H9 (cell line): Measurements from ENCODE around the gene ME3. TPM values are rescaled to one million over a fixed set of nuclear protein-coding genes. Genes with fewer than 3 reads are reported as not detected.

Experiments used
- DNase-seq: peaks from one replicate; pipeline ENCODE4 v3.0.0-alpha.2; 2017
- H2AFZ ChIP-seq: one replicate; pipeline ENCODE4 v1.6.1; 2013; ENCODE audit warnings: mild to moderate bottlenecking, low read length, control low read depth, moderate library complexity
- H2AK5ac ChIP-seq: 2 replicates; pipeline ENCODE4 v1.6.1; 2013; ENCODE audit warnings: low read length, control low read depth, mixed read lengths; ENCODE audit not compliant: insufficient read length
- H2BK120ac ChIP-seq: one replicate; pipeline ENCODE4 v1.6.1; 2013; ENCODE audit warnings: low read depth, mild to moderate bottlenecking, low read length, control low read depth, inconsistent platforms; ENCODE audit not compliant: poor library complexity, severe bottlenecking
- H2BK12ac ChIP-seq: 2 replicates; pipeline ENCODE4 v1.6.1; 2013; ENCODE audit warnings: low read length, control low read depth, mixed read lengths, low read depth; ENCODE audit not compliant: insufficient read length
- H2BK15ac ChIP-seq: 2 replicates; pipeline ENCODE4 v1.6.1; 2013; ENCODE audit warnings: low read depth, low read length, control low read depth
- H2BK20ac ChIP-seq: one replicate; pipeline ENCODE4 v1.6.1; 2013; ENCODE audit warnings: low read depth, mild to moderate bottlenecking, low read length, control low read depth, inconsistent platforms; ENCODE audit not compliant: poor library complexity, severe bottlenecking
- H2BK5ac ChIP-seq: 2 replicates; pipeline ENCODE4 v1.6.1; 2013; ENCODE audit warnings: low read length, control low read depth, mixed read lengths; ENCODE audit not compliant: insufficient read length
- H3K14ac ChIP-seq: 2 replicates; pipeline ENCODE4 v1.6.1; 2013; ENCODE audit warnings: low read length, control low read depth; ENCODE audit not compliant: insufficient read depth
- H3K18ac ChIP-seq: 2 replicates; pipeline ENCODE4 v1.6.1; 2013; ENCODE audit warnings: low read depth, mild to moderate bottlenecking, mixed read lengths, low read length, control low read depth; ENCODE audit not compliant: insufficient read length
- H3K23ac ChIP-seq: 2 replicates; pipeline ENCODE4 v1.6.1; 2013; ENCODE audit warnings: low read length, control low read depth, mixed read lengths, low read depth; ENCODE audit not compliant: insufficient read length
- H3K23me2 ChIP-seq: 2 replicates; pipeline ENCODE4 v1.6.1; 2013; ENCODE audit warnings: low read depth, mild to moderate bottlenecking, mixed read lengths, low read length, control low read depth; ENCODE audit not compliant: insufficient read length, poor library complexity, severe bottlenecking
- H3K27ac ChIP-seq: 2 replicates; pipeline ENCODE4 v1.5.1; 2013; ENCODE audit warnings: low read length, control low read depth, mixed read lengths, low read depth; ENCODE audit not compliant: insufficient read length
- H3K27me3 ChIP-seq: 2 replicates; pipeline ENCODE4 v1.6.1; 2013; ENCODE audit warnings: low read length, control low read depth, inconsistent platforms; ENCODE audit not compliant: insufficient read depth
- H3K4ac ChIP-seq: 2 replicates; pipeline ENCODE4 v1.6.1; 2013; ENCODE audit warnings: low read depth, mild to moderate bottlenecking, control low read depth, inconsistent platforms, low read length, moderate library complexity
- H3K4me1 ChIP-seq: 2 replicates; pipeline ENCODE4 v1.6.1; 2013; ENCODE audit warnings: low read length, control low read depth, inconsistent platforms; ENCODE audit not compliant: insufficient read depth
- H3K4me2 ChIP-seq: 2 replicates; pipeline ENCODE4 v1.6.1; 2013; ENCODE audit warnings: low read length, control low read depth, mixed read lengths; ENCODE audit not compliant: insufficient read length, insufficient read depth
- H3K56ac ChIP-seq: 2 replicates; pipeline ENCODE4 v1.6.1; 2013; ENCODE audit warnings: low read depth, mild to moderate bottlenecking, mixed read lengths, low read length, control low read depth; ENCODE audit not compliant: insufficient read length
- H3K79me1 ChIP-seq: 2 replicates; pipeline ENCODE4 v1.6.1; 2013; ENCODE audit warnings: low read depth, mild to moderate bottlenecking, moderate library complexity, low read length, control low read depth, inconsistent platforms; ENCODE audit not compliant: insufficient read depth, poor library complexity, severe bottlenecking
- H3K79me2 ChIP-seq: 2 replicates; pipeline ENCODE4 v1.6.1; 2013; ENCODE audit warnings: low read length, control low read depth, inconsistent platforms; ENCODE audit not compliant: insufficient read depth
- H3K9ac ChIP-seq: 2 replicates; pipeline ENCODE4 v1.6.1; 2013; ENCODE audit warnings: low read length, control low read depth, mixed read lengths; ENCODE audit not compliant: insufficient read length; ENCODE audit errors: extremely low read depth
- H3K9me3 ChIP-seq: one replicate; pipeline ENCODE4 v1.6.1; 2013; ENCODE audit warnings: low read depth, low read length, inconsistent platforms; ENCODE audit not compliant: control insufficient read depth
- H3T11ph ChIP-seq: one replicate; pipeline ENCODE4 v1.6.1; 2013; ENCODE audit warnings: mild to moderate bottlenecking, low read length, control low read depth, inconsistent platforms
- H4K20me1 ChIP-seq: one replicate; pipeline ENCODE4 v1.6.1; 2013; ENCODE audit not compliant: control insufficient read depth, insufficient read length, insufficient read depth
- H4K5ac ChIP-seq: 2 replicates; pipeline ENCODE4 v1.6.1; 2013; ENCODE audit warnings: low read depth, mild to moderate bottlenecking, mixed read lengths, low read length, control low read depth; ENCODE audit not compliant: insufficient read length
- H4K8ac ChIP-seq: replicated peaks from 2 replicates; pipeline ENCODE4 v1.6.1; 2013; ENCODE audit warnings: low read length, control low read depth, mixed read lengths, low read depth; ENCODE audit not compliant: insufficient read length
- H4K91ac ChIP-seq: 2 replicates; pipeline ENCODE4 v1.6.1; 2013; ENCODE audit warnings: low read depth, mild to moderate bottlenecking, moderate library complexity, mixed read lengths, low read length, control low read depth; ENCODE audit not compliant: insufficient read length
- H3K27ac Mint-ChIP-seq, 3 experiments: 2 replicates in 2 of 3; 3 replicates in 1 of 3; pipeline ENCODE4 v1.8.0; 2020 to 2021; ENCODE audit warnings: mixed read lengths in 3 of 3, mild to moderate bottlenecking in 1 of 3, moderate library complexity in 1 of 3
- H3K27me3 Mint-ChIP-seq: 2 replicates; pipeline ENCODE4 v1.8.0; 2021; ENCODE audit warnings: low read depth, mild to moderate bottlenecking, moderate library complexity, mixed read lengths
- H3K36me3 Mint-ChIP-seq, 3 experiments: 2 replicates in 2 of 3; 3 replicates in 1 of 3; pipeline ENCODE4 v1.8.0; 2020 to 2021; ENCODE audit warnings: low read depth in 3 of 3, mixed read lengths in 3 of 3; ENCODE audit not compliant: insufficient read depth in 1 of 3
- H3K4me1 Mint-ChIP-seq, 2 experiments: 2 replicates each; pipeline ENCODE4 v1.8.0; 2020; ENCODE audit warnings: mixed read lengths in 2 of 2
- H3K4me3 Mint-ChIP-seq, 2 experiments: 2 replicates in 1 of 2; 3 replicates in 1 of 2; pipeline ENCODE4 v1.8.0; 2020 to 2021; ENCODE audit warnings: mild to moderate bottlenecking in 2 of 2, mixed read lengths in 2 of 2, moderate library complexity in 1 of 2
- H3K9me3 Mint-ChIP-seq, 2 experiments: 2 replicates in 1 of 2; 3 replicates in 1 of 2; pipeline ENCODE4 v1.8.0; 2020; ENCODE audit warnings: mild to moderate bottlenecking in 2 of 2, mixed read lengths in 2 of 2, moderate library complexity in 1 of 2
- total RNA-seq: library from RNA; stranded (reverse); gene quantifications from 2 replicates; pipeline ENCODE4 v1.2.1, GENCODE V29; 2021
- TF ChIP-seq, protein P1 (sequence below): fragments of 200-600 bp; sonication (generic); conservative IDR thresholded peaks from 3 replicates; pipeline ENCODE4 v1.8.0; 2021; ENCODE audit warnings: antibody characterized with exemption, mild to moderate bottlenecking

ME3 gene
- total RNA-seq, 1 experiment from 2014 or later: 2.8 TPM

- Histone ChIP-seq H2BK12ac (no peak overlapping the region), H3K18ac (no peak overlapping the region), H3T11ph (no peak overlapping the region), H2BK15ac (no peak overlapping the region), H3K9ac (no peak overlapping the region), H3K27me3 (no peaks in the 10 kb centered on the region), H2BK120ac (no peak overlapping the region), H3K56ac (no peak overlapping the region), H2AFZ (no peak overlapping the region), H2BK20ac (no peak overlapping the region), H4K8ac (no peak overlapping the region), H3K79me1 (no peaks in the 10 kb centered on the region), H3K27ac (no peak overlapping the region), H3K4ac (no peak overlapping the region), H3K4me1 (no peaks in the 10 kb centered on the region), H3K23ac (no peak overlapping the region), H4K5ac (no peak overlapping the region), H4K20me1 (no peaks in the 10 kb centered on the region), H3K79me2 (no peaks in the 10 kb centered on the region), H3K4me2 (no peak overlapping the region), H2AK5ac (no peak overlapping the region), H3K9me3 (no peaks in the 10 kb centered on the region), H4K91ac (no peak overlapping the region), H3K23me2 (no peaks in the 10 kb centered on the region), H3K14ac (no peak overlapping the region), H2BK5ac (no peak overlapping the region)
- Mint-ChIP-seq H3K27me3 (no peaks in the 10 kb centered on the region; the same call in 1 of the 2 replicates), H3K4me3 (no peak overlapping the region), H3K9me3 (no peaks in the 10 kb centered on the region), H3K27ac (no peak overlapping the region), H3K4me1 (peaks cover 6% of the 10 kb centered on the region in 2 experiments), H3K36me3 (no peaks in the 10 kb centered on the region)
- TF ChIP-seq, protein P1, sequence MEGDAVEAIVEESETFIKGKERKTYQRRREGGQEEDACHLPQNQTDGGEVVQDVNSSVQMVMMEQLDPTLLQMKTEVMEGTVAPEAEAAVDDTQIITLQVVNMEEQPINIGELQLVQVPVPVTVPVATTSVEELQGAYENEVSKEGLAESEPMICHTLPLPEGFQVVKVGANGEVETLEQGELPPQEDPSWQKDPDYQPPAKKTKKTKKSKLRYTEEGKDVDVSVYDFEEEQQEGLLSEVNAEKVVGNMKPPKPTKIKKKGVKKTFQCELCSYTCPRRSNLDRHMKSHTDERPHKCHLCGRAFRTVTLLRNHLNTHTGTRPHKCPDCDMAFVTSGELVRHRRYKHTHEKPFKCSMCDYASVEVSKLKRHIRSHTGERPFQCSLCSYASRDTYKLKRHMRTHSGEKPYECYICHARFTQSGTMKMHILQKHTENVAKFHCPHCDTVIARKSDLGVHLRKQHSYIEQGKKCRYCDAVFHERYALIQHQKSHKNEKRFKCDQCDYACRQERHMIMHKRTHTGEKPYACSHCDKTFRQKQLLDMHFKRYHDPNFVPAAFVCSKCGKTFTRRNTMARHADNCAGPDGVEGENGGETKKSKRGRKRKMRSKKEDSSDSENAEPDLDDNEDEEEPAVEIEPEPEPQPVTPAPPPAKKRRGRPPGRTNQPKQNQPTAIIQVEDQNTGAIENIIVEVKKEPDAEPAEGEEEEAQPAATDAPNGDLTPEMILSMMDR: no peak
- DNase-seq: no peak
These were observed 181.8 kb downstream of the ME3 start for GRCh38 chr11:86490582-86490981.
